Loucy (cell line): ENCODE results near the gene BBX.
"Not testable (repeated sequence)": the region's sequence is repeated elsewhere in the genome, so short reads cannot be mapped to it uniquely, and the experiment has no call there.

Experiments used
- H2AFZ ChIP-seq: fragments of 200-600 bp; sonication (generic); 2 replicates; pipeline ENCODE4 v1.6.0; 2016; ENCODE audit warnings: antibody characterized with exemption, mild to moderate bottlenecking, low read length, moderate library complexity
- H3F3A ChIP-seq: fragments of 200-600 bp; 2 replicates; pipeline ENCODE4 v1.6.0; 2016; ENCODE audit warnings: antibody characterized with exemption, low read depth, mild to moderate bottlenecking
- H3K27me3 ChIP-seq: fragments of 200-600 bp; sonication (generic); 2 replicates; pipeline ENCODE4 v1.6.1; 2014; ENCODE audit warnings: low read length, mild to moderate bottlenecking; ENCODE audit not compliant: insufficient read depth, poor library complexity, severe bottlenecking
- H3K36me3 ChIP-seq: fragments of 200-600 bp; sonication (generic); 2 replicates; pipeline ENCODE4 v1.6.1; 2016; ENCODE audit warnings: low read length; ENCODE audit not compliant: insufficient read depth
- H3K4me1 ChIP-seq: fragments of 200-600 bp; sonication (generic); 2 replicates; pipeline ENCODE4 v1.5.1; 2014; ENCODE audit warnings: low read length, mild to moderate bottlenecking; ENCODE audit not compliant: insufficient read depth, poor library complexity, severe bottlenecking
- H3K4me2 ChIP-seq: fragments of 200-600 bp; sonication (generic); 2 replicates; pipeline ENCODE4 v1.6.0; 2014; ENCODE audit warnings: antibody characterized with exemption, low read length, low read depth, mild to moderate bottlenecking; ENCODE audit not compliant: poor library complexity, severe bottlenecking
- H3K4me3 ChIP-seq: fragments of 200-600 bp; sonication (generic); 2 replicates; pipeline ENCODE4 v1.5.1; 2014; ENCODE audit warnings: low read length, mild to moderate bottlenecking, mixed read lengths; ENCODE audit not compliant: poor library complexity, severe bottlenecking
- H3K79me2 ChIP-seq: fragments of 200-600 bp; sonication (generic); 2 replicates; pipeline ENCODE4 v1.6.1; 2014; ENCODE audit warnings: low read length; ENCODE audit not compliant: insufficient read depth
- H3K9ac ChIP-seq: fragments of 200-600 bp; sonication (generic); 2 replicates; pipeline ENCODE4 v1.6.0; 2014; ENCODE audit warnings: mild to moderate bottlenecking, low read depth, low read length, moderate library complexity; ENCODE audit not compliant: poor library complexity, severe bottlenecking
- H3K9me2 ChIP-seq: fragments of 200-600 bp; sonication (generic); replicated peaks from 2 replicates; pipeline ENCODE4 v1.6.1; 2016; ENCODE audit warnings: low read depth, low read length, mixed read lengths
- H3K9me3 ChIP-seq: fragments of 200-600 bp; sonication (generic); 2 replicates; pipeline ENCODE4 v1.6.1; 2014; ENCODE audit warnings: mild to moderate bottlenecking, antibody characterized with exemption, low read length, low read depth; ENCODE audit not compliant: insufficient read depth
- H4K20me1 ChIP-seq: fragments of 200-600 bp; sonication (generic); 2 replicates; pipeline ENCODE4 v1.6.0; 2014; ENCODE audit warnings: antibody characterized with exemption, low read length, mild to moderate bottlenecking; ENCODE audit not compliant: insufficient read depth, poor library complexity, severe bottlenecking
- EZH2phosphoT487 ChIP-seq: fragments of 200-600 bp; IDR thresholded peaks from 2 replicates; pipeline ENCODE4 v1.6.1; 2018; ENCODE audit warnings: antibody characterized with exemption, mild to moderate bottlenecking, moderate library complexity, borderline replicate concordance
- TF ChIP-seq, protein P1 (sequence below): fragments of 200-600 bp; sonication (generic); conservative IDR thresholded peaks from 2 replicates; pipeline ENCODE4 v1.5.1; 2014; ENCODE audit warnings: mild to moderate bottlenecking, antibody characterized with exemption, low read length

Gene BBX

GRCh38 chr3:107697855-107698254, 175.1 kb downstream of the BBX start:
- H3K9ac ChIP-seq, H3K36me3 ChIP-seq, H3K9me2 ChIP-seq, H2AFZ ChIP-seq, H3K4me2 ChIP-seq, H3K4me3 ChIP-seq, H3F3A ChIP-seq, H4K20me1 ChIP-seq, H3K27me3 ChIP-seq, H3K9me3 ChIP-seq, H3K4me1 ChIP-seq: not testable (repeated sequence)
- peaks cover 23% of the 10 kb centered on the region; the same call in 1 of the 2 replicates for H3K79me2 ChIP-seq

- no peak overlapping the region for H3K4me2 ChIP-seq
- no peaks in the 10 kb centered on the region for H3K36me3 ChIP-seq
Measured at GRCh38 chr3:107699682-107700081, 176.9 kb downstream of the BBX start.

GRCh38 chr3:107701299-107701698, 178.5 kb downstream of the BBX start:
- Histone ChIP-seq H3K27me3 (no peaks in the 10 kb centered on the region), H3K79me2 (peaks cover 31% of the 10 kb centered on the region; the same call in 1 of the 2 replicates), H2AFZ (no peak overlapping the region), H3K4me2 (no peak overlapping the region), H3K9me3 (no peaks in the 10 kb centered on the region), H3K9ac (no peak overlapping the region), H3K9me2 (no peaks in the 10 kb centered on the region), H4K20me1 (peaks cover 13% of the 10 kb centered on the region), H3K4me1 (peaks cover 3% of the 10 kb centered on the region), H3K4me3 (no peak overlapping the region), H3F3A (no peaks in the 10 kb centered on the region), H3K36me3 (no peaks in the 10 kb centered on the region)
- no peak for TF ChIP-seq EZH2phosphoT487
- TF ChIP-seq, protein P1, sequence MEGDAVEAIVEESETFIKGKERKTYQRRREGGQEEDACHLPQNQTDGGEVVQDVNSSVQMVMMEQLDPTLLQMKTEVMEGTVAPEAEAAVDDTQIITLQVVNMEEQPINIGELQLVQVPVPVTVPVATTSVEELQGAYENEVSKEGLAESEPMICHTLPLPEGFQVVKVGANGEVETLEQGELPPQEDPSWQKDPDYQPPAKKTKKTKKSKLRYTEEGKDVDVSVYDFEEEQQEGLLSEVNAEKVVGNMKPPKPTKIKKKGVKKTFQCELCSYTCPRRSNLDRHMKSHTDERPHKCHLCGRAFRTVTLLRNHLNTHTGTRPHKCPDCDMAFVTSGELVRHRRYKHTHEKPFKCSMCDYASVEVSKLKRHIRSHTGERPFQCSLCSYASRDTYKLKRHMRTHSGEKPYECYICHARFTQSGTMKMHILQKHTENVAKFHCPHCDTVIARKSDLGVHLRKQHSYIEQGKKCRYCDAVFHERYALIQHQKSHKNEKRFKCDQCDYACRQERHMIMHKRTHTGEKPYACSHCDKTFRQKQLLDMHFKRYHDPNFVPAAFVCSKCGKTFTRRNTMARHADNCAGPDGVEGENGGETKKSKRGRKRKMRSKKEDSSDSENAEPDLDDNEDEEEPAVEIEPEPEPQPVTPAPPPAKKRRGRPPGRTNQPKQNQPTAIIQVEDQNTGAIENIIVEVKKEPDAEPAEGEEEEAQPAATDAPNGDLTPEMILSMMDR: no peak

More at GRCh38 chr3:107699682-107700081, 176.9 kb downstream of the BBX start:
- no peak overlapping the region for H3K4me3 ChIP-seq
- H3F3A ChIP-seq: no peaks in the 10 kb centered on the region
- H3K79me2 ChIP-seq: peaks cover 27% of the 10 kb centered on the region; the same call in 1 of the 2 replicates
- H3K9me3 ChIP-seq: no peaks in the 10 kb centered on the region
- TF ChIP-seq, protein P1: no peak
- TF ChIP-seq EZH2phosphoT487: no peak
- peaks cover 13% of the 10 kb centered on the region for H4K20me1 ChIP-seq
- H3K9me2 ChIP-seq: no peaks in the 10 kb centered on the region
- H3K9ac ChIP-seq: no peak overlapping the region
- peaks cover 1% of the 10 kb centered on the region for H3K4me1 ChIP-seq
- no peak overlapping the region for H2AFZ ChIP-seq
- H3K27me3 ChIP-seq: no peaks in the 10 kb centered on the region

GRCh38 chr3:107704477-107704876, 181.7 kb downstream of the BBX start:
- Histone ChIP-seq H3K27me3 (no peaks in the 10 kb centered on the region), H3K4me1 (peaks cover 3% of the 10 kb centered on the region), H3K79me2 (peaks cover 28% of the 10 kb centered on the region; the same call in 1 of the 2 replicates), H3K36me3 (no peaks in the 10 kb centered on the region), H4K20me1 (peaks cover 13% of the 10 kb centered on the region), H2AFZ (no peak overlapping the region), H3K9me3 (no peaks in the 10 kb centered on the region), H3F3A (no peaks in the 10 kb centered on the region), H3K9ac (no peak overlapping the region), H3K4me3 (no peak overlapping the region), H3K4me2 (no peak overlapping the region), H3K9me2 (no peaks in the 10 kb centered on the region)
- TF ChIP-seq, protein P1: no peak
- TF ChIP-seq EZH2phosphoT487: no peak
